Trophoblast cell (in vitro differentiated cells and primary cell): ENCODE measurements around the gene TCERG1L.

ENCODE experiments used
- DNase-seq, 2 donors: peaks; one replicate each; pipeline ENCODE4 v3.0.0-alpha.2; 2016
- H2AFZ ChIP-seq: 2 replicates; pipeline ENCODE4 v1.6.1; 2013; ENCODE audit warnings: low read length, moderate library complexity, mild to moderate bottlenecking; ENCODE audit not compliant: insufficient read depth, poor library complexity
- H2AK5ac ChIP-seq: 2 replicates; pipeline ENCODE4 v1.6.1; 2013; ENCODE audit warnings: mild to moderate bottlenecking, low read length
- H2BK120ac ChIP-seq: 2 replicates; pipeline ENCODE4 v1.6.1; 2013; ENCODE audit warnings: low read length, mild to moderate bottlenecking, moderate library complexity; ENCODE audit not compliant: insufficient read depth, poor library complexity
- H2BK12ac ChIP-seq: 2 replicates; pipeline ENCODE4 v1.6.1; 2013; ENCODE audit warnings: mild to moderate bottlenecking, low read length, moderate library complexity
- H2BK5ac ChIP-seq: 2 replicates; pipeline ENCODE4 v1.6.1; 2013; ENCODE audit warnings: low read length, low read depth, moderate library complexity, mild to moderate bottlenecking; ENCODE audit not compliant: poor library complexity
- H3K14ac ChIP-seq: 2 replicates; pipeline ENCODE4 v1.6.1; 2013; ENCODE audit warnings: mild to moderate bottlenecking, low read length
- H3K18ac ChIP-seq: 2 replicates; pipeline ENCODE4 v1.6.1; 2013; ENCODE audit warnings: mild to moderate bottlenecking, low read length
- H3K23ac ChIP-seq: 2 replicates; pipeline ENCODE4 v1.6.1; 2013; ENCODE audit warnings: low read length
- H3K27ac ChIP-seq: 2 replicates; pipeline ENCODE4 v1.5.1; 2013; ENCODE audit warnings: low read depth, mild to moderate bottlenecking, inconsistent platforms, low read length, moderate library complexity
- H3K27me3 ChIP-seq: 2 replicates; pipeline ENCODE4 v1.6.1; 2013; ENCODE audit warnings: inconsistent platforms, mild to moderate bottlenecking, low read length, moderate library complexity; ENCODE audit not compliant: insufficient read depth
- H3K36me3 ChIP-seq, 2 experiments: 1 replicate in 1 of 2; 2 replicates in 1 of 2; pipeline ENCODE4 v1.6.1; 2013; ENCODE audit warnings: low read length in 2 of 2, mild to moderate bottlenecking in 2 of 2, moderate library complexity in 1 of 2; ENCODE audit not compliant: insufficient read depth in 2 of 2, control insufficient read depth in 1 of 2
- H3K4ac ChIP-seq: 2 replicates; pipeline ENCODE4 v1.6.1; 2013; ENCODE audit warnings: low read depth, mild to moderate bottlenecking, low read length, moderate library complexity
- H3K4me1 ChIP-seq, 2 experiments: 1 replicate in 1 of 2; 2 replicates in 1 of 2; pipeline ENCODE4 v1.6.1; 2013; ENCODE audit warnings: low read length in 2 of 2, mild to moderate bottlenecking in 2 of 2, moderate library complexity in 1 of 2; ENCODE audit not compliant: insufficient read depth in 2 of 2, control insufficient read depth in 1 of 2
- H3K4me2 ChIP-seq: 2 replicates; pipeline ENCODE4 v1.6.1; 2013; ENCODE audit warnings: inconsistent platforms, mild to moderate bottlenecking, low read length, moderate library complexity
- H3K4me3 ChIP-seq: 2 replicates; pipeline ENCODE4 v1.5.1; 2013; ENCODE audit warnings: mild to moderate bottlenecking, low read depth, low read length, inconsistent platforms
- H3K79me1 ChIP-seq: one replicate; pipeline ENCODE4 v1.6.1; 2013; ENCODE audit warnings: low read length
- H3K79me2 ChIP-seq: 2 replicates; pipeline ENCODE4 v1.6.1; 2013; ENCODE audit warnings: low read length, mild to moderate bottlenecking; ENCODE audit not compliant: control insufficient read depth, insufficient read depth, poor library complexity
- H3K9ac ChIP-seq: 2 replicates; pipeline ENCODE4 v1.6.1; 2013; ENCODE audit warnings: mild to moderate bottlenecking, low read length
- H3K9me3 ChIP-seq: 2 replicates; pipeline ENCODE4 v1.6.1; 2013; ENCODE audit warnings: low read depth, mild to moderate bottlenecking, control low read depth, inconsistent platforms, low read length; ENCODE audit not compliant: insufficient read depth
- H4K12ac ChIP-seq: 2 replicates; pipeline ENCODE4 v1.6.1; 2013; ENCODE audit warnings: low read depth, mild to moderate bottlenecking, low read length, moderate library complexity
- H4K8ac ChIP-seq: 2 replicates; pipeline ENCODE4 v1.6.1; 2013; ENCODE audit warnings: low read depth, mild to moderate bottlenecking, low read length, moderate library complexity
- H4K91ac ChIP-seq: one replicate; pipeline ENCODE4 v1.6.1; 2013; ENCODE audit warnings: low read depth, mild to moderate bottlenecking, low read length, moderate library complexity
- WGBS: extraction: QIAGEN DNeasy Blood & Tissue Kit; methylation state at CpG from one replicate; pipeline ENCODE4 v1.1.7; 2013; ENCODE audit warnings: missing lambda C conversion rate; ENCODE audit not compliant: insufficient read length, insufficient coverage; ENCODE audit errors: extremely low coverage; 5-methylcytosine and 5-hydroxymethylcytosine counted together

TCERG1L gene

DNA sequence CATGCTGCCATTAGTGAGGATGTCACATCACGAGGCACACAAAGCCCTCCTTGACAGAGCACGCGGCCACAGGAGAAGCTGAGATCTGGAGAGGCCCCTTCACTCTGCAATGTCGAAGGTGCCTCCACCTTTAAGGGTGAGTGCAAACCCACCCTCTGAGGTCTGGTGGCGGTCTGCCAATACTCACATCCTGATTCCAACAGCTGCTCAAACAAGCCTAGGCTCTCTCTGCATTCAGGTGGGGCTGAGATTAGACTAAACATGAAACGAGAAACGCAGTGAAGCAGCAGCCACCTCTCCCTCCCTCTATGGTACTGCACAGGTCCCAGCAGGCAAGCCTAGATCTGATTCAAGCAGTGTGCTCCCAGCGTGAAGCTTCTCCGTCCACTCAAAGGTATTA is 151.8 kb downstream of the TCERG1L start:
- H3K18ac ChIP-seq: no peak overlapping the region
- H3K23ac ChIP-seq: no peak overlapping the region
- no peak overlapping the region for H4K91ac ChIP-seq
- no peak overlapping the region for H2AFZ ChIP-seq
- H3K14ac ChIP-seq: no peak overlapping the region
- no peak overlapping the region for H4K12ac ChIP-seq
- H3K4me2 ChIP-seq: no peak overlapping the region
- no peak for DNase-seq
- H2BK120ac ChIP-seq: no peak overlapping the region
- H4K8ac ChIP-seq: no peak overlapping the region
- H3K4me3 ChIP-seq: no peak overlapping the region
- peaks cover 2% of the 10 kb centered on the region in 2 experiments for H3K4me1 ChIP-seq
- H3K79me2 ChIP-seq: no peaks in the 10 kb centered on the region
- peaks cover 3% of the 10 kb centered on the region for H3K79me1 ChIP-seq
- H3K27me3 ChIP-seq: no peaks in the 10 kb centered on the region
- no peak overlapping the region for H3K9ac ChIP-seq
- H3K4ac ChIP-seq: no peak overlapping the region
- H3K36me3 ChIP-seq: peaks cover 2 to 3% of the 10 kb centered on the region in 2 experiments
- H3K27ac ChIP-seq: no peak overlapping the region
- no peaks in the 10 kb centered on the region for H3K9me3 ChIP-seq
- no peak overlapping the region for H2AK5ac ChIP-seq
- H2BK12ac ChIP-seq: no peak overlapping the region
- H2BK5ac ChIP-seq: no peak overlapping the region
- WGBS: no CpG with 5 or more reads among the region's 9 CpGs

GRCh38 chr10:131158695-131159094 is 152.8 kb downstream of the TCERG1L start:
- no peak overlapping the region for H3K4ac ChIP-seq
- no peak overlapping the region for H4K12ac ChIP-seq
- no peak overlapping the region for H3K27ac ChIP-seq
- H2BK5ac ChIP-seq: no peak overlapping the region
- no peak overlapping the region for H3K4me3 ChIP-seq
- no peak overlapping the region for H2BK12ac ChIP-seq
- H3K27me3 ChIP-seq: no peaks in the 10 kb centered on the region
- H3K4me1 ChIP-seq: peaks cover 2% of the 10 kb centered on the region in 2 experiments
- H3K79me2 ChIP-seq: no peaks in the 10 kb centered on the region
- no peak overlapping the region for H2AK5ac ChIP-seq
- peaks cover 3 to 5% of the 10 kb centered on the region in 2 experiments for H3K36me3 ChIP-seq
- H4K91ac ChIP-seq: no peak overlapping the region
- H4K8ac ChIP-seq: no peak overlapping the region
- no CpG with 5 or more reads among the region's 17 CpGs for WGBS
- no peak overlapping the region for H3K14ac ChIP-seq
- H3K4me2 ChIP-seq: no peak overlapping the region
- H3K9me3 ChIP-seq: no peaks in the 10 kb centered on the region
- H2AFZ ChIP-seq: no peak overlapping the region
- peaks cover 3% of the 10 kb centered on the region for H3K79me1 ChIP-seq
- H3K23ac ChIP-seq: no peak overlapping the region
- no peak overlapping the region for H3K18ac ChIP-seq
- no peak overlapping the region for H2BK120ac ChIP-seq
- H3K9ac ChIP-seq: no peak overlapping the region
- DNase-seq: no peak

GRCh38 chr10:131157899-131158298 is 153.6 kb downstream of the TCERG1L start:
- Histone ChIP-seq H3K79me2 (no peaks in the 10 kb centered on the region), H3K23ac (no peak overlapping the region)
- DNase-seq: no peak

DNA sequence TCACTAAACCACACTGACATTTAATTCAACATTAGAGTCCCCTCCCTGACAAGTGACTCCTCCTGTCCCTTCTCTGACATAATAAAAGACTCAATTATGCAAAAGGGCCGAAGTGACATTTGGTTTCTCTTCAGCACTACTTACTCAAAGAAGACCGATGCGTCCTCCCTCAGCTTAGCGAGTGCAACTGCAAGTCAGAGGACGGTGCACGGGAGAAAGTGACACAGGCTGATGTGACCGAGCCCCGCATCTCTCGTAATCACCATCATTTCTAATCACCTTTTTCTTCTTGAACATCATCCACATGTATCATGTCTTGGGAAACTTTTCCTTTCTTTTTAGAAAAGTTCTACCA is 155.7 kb downstream of the TCERG1L start:
- Histone ChIP-seq H2BK12ac (no peak overlapping the region), H3K4me2 (no peak overlapping the region), H3K9ac (no peak overlapping the region), H2AK5ac (no peak overlapping the region), H2BK5ac (no peak overlapping the region), H4K91ac (no peak overlapping the region), H3K36me3 (peaks cover 5% of the 10 kb centered on the region in 2 experiments), H3K4ac (no peak overlapping the region), H3K18ac (no peak overlapping the region), H3K27me3 (no peaks in the 10 kb centered on the region), H4K8ac (no peak overlapping the region), H3K14ac (no peak overlapping the region), H3K4me1 (peaks cover 2% of the 10 kb centered on the region in 2 experiments), H3K9me3 (peaks cover 4% of the 10 kb centered on the region), H2BK120ac (no peak overlapping the region), H4K12ac (no peak overlapping the region), H3K4me3 (no peak overlapping the region), H3K27ac (no peak overlapping the region), H2AFZ (no peak overlapping the region), H3K23ac (no peak overlapping the region), H3K79me2 (no peaks in the 10 kb centered on the region), H3K79me1 (peaks cover 3% of the 10 kb centered on the region)
- WGBS: no CpG with 5 or more reads among the region's 9 CpGs
- DNase-seq: no peak

More at GRCh38 chr10:131157899-131158298, 153.6 kb downstream of the TCERG1L start:
- WGBS: no CpG with 5 or more reads among the region's 10 CpGs
- no peak overlapping the region for H4K12ac ChIP-seq
- H3K4ac ChIP-seq: no peak overlapping the region
- no peak overlapping the region for H2AFZ ChIP-seq
- H4K8ac ChIP-seq: no peak overlapping the region
- H3K79me1 ChIP-seq: peaks cover 3% of the 10 kb centered on the region
- no peak overlapping the region for H3K9ac ChIP-seq
- no peak overlapping the region for H2BK5ac ChIP-seq
- H3K4me2 ChIP-seq: no peak overlapping the region
- no peak overlapping the region for H4K91ac ChIP-seq
- peaks cover 5% of the 10 kb centered on the region in 2 experiments for H3K36me3 ChIP-seq
- no peak overlapping the region for H3K4me3 ChIP-seq
- H3K14ac ChIP-seq: no peak overlapping the region
- H3K9me3 ChIP-seq: peaks cover 2% of the 10 kb centered on the region
- no peak overlapping the region for H2AK5ac ChIP-seq
- H3K27me3 ChIP-seq: no peaks in the 10 kb centered on the region
- no peak overlapping the region for H2BK12ac ChIP-seq
- H3K27ac ChIP-seq: no peak overlapping the region
- no peak overlapping the region for H2BK120ac ChIP-seq
- H3K4me1 ChIP-seq: peaks cover 2% of the 10 kb centered on the region in 2 experiments
- no peak overlapping the region for H3K18ac ChIP-seq
